Ramos (cell line): ENCODE data around the gene RPL18A.
"Not testable (repeated sequence)": the region's sequence is repeated elsewhere in the genome, so short reads cannot be mapped to it uniquely, and the experiment has no call there.

Experiments used
- in situ Hi-C: fragments of 300-500 bp; cut with MboI; formaldehyde crosslinking; loops from one replicate; pipeline ENCODE4 v1.14.3; 2022; ENCODE audit warnings: low sequenced_read_pairs; ENCODE audit not compliant: unreplicated experiment

RPL18A gene

GRCh38 chr19:17865364-17866311 is 5.9 kb downstream of the RPL18A start:
- in situ Hi-C loops: loop anchor here (5.0 to 10.0 kb wide), 2 partner anchors 62 to 129 kb away; no protein-coding TSS in a partner anchor

- in situ Hi-C loops: loop anchor here (5.0 to 10.0 kb wide), 2 partner anchors 61 to 128 kb away; no protein-coding TSS in a partner anchor
Observed at GRCh38 chr19:17866312-17866963, 6.7 kb downstream of the RPL18A start.

GRCh38 chr19:17866964-17867486 is 7.3 kb downstream of the RPL18A start:
- in situ Hi-C loops: loop anchor here (5.0 to 10.0 kb wide), 2 partner anchors 60 to 128 kb away; no protein-coding TSS in a partner anchor

GRCh38 chr19:17868669-17869068 is 9.0 kb downstream of the RPL18A start:
- in situ Hi-C loops: loop anchor here (5.0 to 10.0 kb wide), 2 partner anchors 59 to 126 kb away; no protein-coding TSS in a partner anchor

GRCh38 chr19:17869114-17869608 is 9.5 kb downstream of the RPL18A start:
- in situ Hi-C loops: loop anchor here (5.0 to 10.0 kb wide), 2 partner anchors 58 to 126 kb away; no protein-coding TSS in a partner anchor

- in situ Hi-C loops: no loop called here
Observed at GRCh38 chr19:17871032-17871877, 11.5 kb downstream of the RPL18A start.

GRCh38 chr19:17871878-17872250 is 12.2 kb downstream of the RPL18A start, which contains the start of gene SLC5A5:
Gene SLC5A5, plus strand, starts transcription at chr19:17871945. Its CDS starts 375 bp downstream, at chr19:17872320.
- in situ Hi-C loops: no loop called here

- in situ Hi-C loops: no loop called here
Observed at GRCh38 chr19:17872251-17873001, 12.7 kb downstream of the RPL18A start.

GRCh38 chr19:17873786-17874757 is 14.4 kb downstream of the RPL18A start:
- in situ Hi-C loops: no loop called here

GRCh38 chr19:17874758-17875135 is 15.0 kb downstream of the RPL18A start:
- in situ Hi-C loops: no loop called here

- in situ Hi-C loops: no loop called here
Observed at GRCh38 chr19:17877696-17878095, 18.0 kb downstream of the RPL18A start.

- in situ Hi-C loops: no loop called here
Observed at GRCh38 chr19:17879466-17879865, 19.8 kb downstream of the RPL18A start.

GRCh38 chr19:17881701-17882100 is 22.0 kb downstream of the RPL18A start:
- in situ Hi-C loops: no loop called here

GRCh38 chr19:17883627-17884410 is 24.1 kb downstream of the RPL18A start:
- in situ Hi-C loops: no loop called here

- in situ Hi-C loops: no loop called here
Observed at GRCh38 chr19:17886515-17886914, 26.8 kb downstream of the RPL18A start.

- in situ Hi-C loops: not testable (repeated sequence)
Observed at GRCh38 chr19:17887221-17887620, 27.5 kb downstream of the RPL18A start.

GRCh38 chr19:17888260-17888659 is 28.6 kb downstream of the RPL18A start:
- in situ Hi-C loops: no loop called here
